IPS-15b (cell line): ENCODE measurements around the gene TDRD6.
"Not testable (repeated sequence)": the region's sequence is repeated elsewhere in the genome, so short reads cannot be mapped to it uniquely, and the experiment has no call there.

Experiments
- H3K27me3 ChIP-seq: one replicate; pipeline ENCODE4 v1.6.1; 2013; ENCODE audit warnings: low read length; ENCODE audit not compliant: control insufficient read depth, insufficient read depth
- H3K36me3 ChIP-seq: one replicate; pipeline ENCODE4 v1.6.1; 2013; ENCODE audit warnings: low read length; ENCODE audit not compliant: control insufficient read depth, insufficient read depth
- H3K4me1 ChIP-seq: one replicate; pipeline ENCODE4 v1.6.1; 2013; ENCODE audit warnings: mild to moderate bottlenecking, low read length; ENCODE audit not compliant: control insufficient read depth, insufficient read depth
- H3K4me3 ChIP-seq: one replicate; pipeline ENCODE4 v1.5.1; 2013; ENCODE audit warnings: low read depth, low read length
- H3K9ac ChIP-seq: one replicate; pipeline ENCODE4 v1.6.1; 2013; ENCODE audit warnings: low read depth, mild to moderate bottlenecking, low read length
- H3K9me3 ChIP-seq: one replicate; pipeline ENCODE4 v1.6.1; 2013; ENCODE audit warnings: mild to moderate bottlenecking, low read length; ENCODE audit not compliant: control insufficient read depth, insufficient read depth

The TDRD6 gene

DNA sequence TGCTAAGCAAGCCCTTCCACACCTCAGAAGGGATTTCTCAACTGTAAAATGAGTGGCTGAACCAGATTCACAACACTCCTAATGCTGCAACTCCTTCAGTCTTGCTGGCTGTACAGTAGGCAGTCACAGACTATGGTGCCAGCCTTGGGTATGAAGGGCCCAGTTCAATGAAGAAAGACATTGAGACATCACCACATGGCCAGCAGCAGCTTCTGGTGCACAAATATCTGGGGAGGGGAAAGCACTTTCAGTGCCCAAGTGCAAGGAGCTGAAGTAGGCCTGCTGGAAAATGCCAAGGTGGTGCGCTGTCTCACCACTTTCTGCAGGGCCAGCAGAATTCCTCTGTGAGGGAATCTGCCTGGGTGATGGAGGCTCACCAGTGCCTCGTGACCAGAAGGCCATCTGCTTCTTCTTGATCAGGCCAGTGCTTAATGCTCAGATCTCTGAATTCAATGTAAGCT lies 45.7 kb downstream of the TDRD6 start:
- no peak overlapping the region for H3K9ac ChIP-seq
- no peaks in the 10 kb centered on the region for H3K36me3 ChIP-seq
- H3K4me1 ChIP-seq, result peaks cover 5% of the 10 kb centered on the region
- peaks cover 26% of the 10 kb centered on the region for H3K27me3 ChIP-seq
- no peaks in the 10 kb centered on the region for H3K9me3 ChIP-seq
- H3K4me3 ChIP-seq, result no peak overlapping the region

DNA sequence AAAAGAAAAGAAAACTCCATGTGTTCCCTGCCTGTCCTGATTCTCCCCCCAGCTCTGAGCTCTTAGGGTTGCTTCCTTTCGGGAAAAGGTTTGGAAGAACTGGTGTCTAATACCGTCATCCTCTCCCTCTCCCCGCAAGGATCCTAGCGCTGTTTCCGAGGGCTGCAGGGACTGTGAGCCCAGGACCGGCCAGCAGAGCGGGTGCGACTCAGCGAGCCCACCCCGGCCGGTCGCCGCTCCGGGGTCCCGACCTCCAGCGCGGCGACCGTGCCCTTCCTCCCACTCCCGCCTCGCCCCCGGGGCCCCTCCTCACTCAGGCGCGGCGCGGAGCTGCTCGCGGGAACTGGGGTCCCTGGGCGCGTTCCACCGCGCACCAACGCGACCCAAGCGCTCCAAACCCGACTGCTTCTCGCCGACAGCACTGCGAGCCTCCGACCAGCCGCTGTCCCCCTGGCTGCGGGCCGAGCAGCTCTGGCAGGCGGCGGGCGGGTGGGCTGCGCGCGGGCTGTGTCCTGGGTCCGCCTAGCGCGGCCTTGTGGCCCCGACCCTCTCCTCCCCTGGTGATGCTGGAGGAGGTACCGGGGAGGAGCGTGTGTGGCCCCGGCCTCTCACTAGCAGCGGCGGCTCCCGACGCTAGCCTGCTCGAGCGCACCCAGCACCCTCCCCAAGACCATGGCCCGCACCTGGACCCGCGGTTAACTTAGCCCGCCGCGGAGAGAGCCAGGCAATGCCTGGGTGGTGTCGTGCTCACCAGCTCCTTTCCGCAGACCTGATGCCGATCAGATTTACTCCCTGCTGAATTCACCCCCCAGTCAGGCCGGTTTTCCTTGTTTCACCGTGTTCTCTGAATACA lies 47.4 kb downstream of the TDRD6 start, which contains the start of gene PLA2G7:
PLA2G7 (minus strand) TSS at position 509 of the 853 bp plus-strand sequence. CDS start 12,484 bp downstream, outside the sequence.
- peak within 1 kb of the TSS; percentile 69 for H3K4me3 ChIP-seq
- peaks cover 26% of the 10 kb centered on the region for H3K27me3 ChIP-seq
- no peaks in the 10 kb centered on the region for H3K9me3 ChIP-seq
- H3K36me3 ChIP-seq, result no peaks in the 10 kb centered on the region
- H3K9ac ChIP-seq, result peak within 1 kb of the TSS; percentile 56
- H3K4me1 ChIP-seq, result peaks cover 5% of the 10 kb centered on the region

DNA sequence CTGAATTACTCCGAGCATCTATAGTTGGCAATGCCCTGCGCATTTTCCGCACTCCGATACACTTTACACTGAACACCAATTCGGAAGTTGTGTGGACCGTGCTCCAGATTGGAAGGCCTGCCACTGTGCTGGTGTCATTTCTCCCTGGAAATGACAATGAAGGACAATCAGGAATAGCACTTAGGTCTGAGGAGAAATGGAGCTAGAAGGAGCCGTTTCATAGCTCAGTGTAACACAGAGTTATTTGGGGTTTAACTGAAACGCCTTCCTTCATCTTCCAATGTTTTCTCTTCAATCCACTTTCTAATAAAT lies 48.0 kb downstream of the TDRD6 start:
- Histone ChIP-seq H3K4me3 (peak overlapping the region; percentile 69), H3K9me3 (no peaks in the 10 kb centered on the region), H3K4me1 (peaks cover 8% of the 10 kb centered on the region), H3K36me3 (no peaks in the 10 kb centered on the region), H3K27me3 (peaks cover 26% of the 10 kb centered on the region), H3K9ac (peak overlapping the region; percentile 56)

DNA sequence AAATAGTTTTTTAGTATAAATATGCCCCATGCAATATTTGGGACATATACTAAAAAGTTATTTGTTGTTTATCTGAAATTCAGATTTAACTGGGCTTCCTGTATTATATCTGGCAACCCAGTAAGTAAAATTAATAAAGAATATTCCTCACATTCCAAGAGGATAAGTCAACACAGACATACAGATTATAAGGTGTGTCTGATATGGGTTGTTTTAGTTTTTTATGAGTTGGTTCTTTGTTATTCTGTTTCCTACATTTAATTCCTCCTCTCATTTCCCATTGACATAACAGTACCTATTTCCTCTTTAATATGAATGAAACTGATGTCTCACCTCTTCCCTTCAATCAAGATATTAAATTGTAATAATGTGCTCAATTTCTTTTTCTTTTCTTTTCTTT lies 49.2 kb downstream of the TDRD6 start:
- no peaks in the 10 kb centered on the region for H3K9me3 ChIP-seq
- H3K27me3 ChIP-seq, result peaks cover 26% of the 10 kb centered on the region
- H3K36me3 ChIP-seq, result no peaks in the 10 kb centered on the region
- H3K4me1 ChIP-seq, result peaks cover 8% of the 10 kb centered on the region
- H3K9ac ChIP-seq, result no peak overlapping the region
- H3K4me3 ChIP-seq, result no peak overlapping the region

DNA sequence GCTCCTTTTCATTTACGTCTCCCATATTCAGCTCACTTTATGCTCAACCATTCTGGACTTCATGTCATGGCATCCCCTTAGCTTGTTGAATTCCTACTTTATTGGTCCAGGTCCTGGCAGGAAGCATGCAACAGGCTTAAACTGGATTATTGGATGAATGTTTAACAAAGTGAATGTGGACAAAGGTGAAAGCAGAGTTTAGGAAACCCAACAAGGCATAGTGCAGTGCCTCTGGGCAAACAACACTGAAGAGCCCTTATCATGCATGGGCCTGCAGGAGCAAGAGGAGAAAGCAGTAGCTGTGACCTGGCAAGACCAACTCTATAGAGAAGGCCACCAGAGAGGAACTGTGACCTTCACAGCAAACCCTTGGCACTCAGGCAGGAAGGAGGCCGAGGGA lies 53.8 kb downstream of the TDRD6 start:
- Histone ChIP-seq H3K4me1 (peaks cover 3% of the 10 kb centered on the region), H3K36me3 (no peaks in the 10 kb centered on the region), H3K9me3 (no peaks in the 10 kb centered on the region), H3K4me3 (no peak overlapping the region), H3K27me3 (peaks cover 5% of the 10 kb centered on the region), H3K9ac (no peak overlapping the region)

DNA sequence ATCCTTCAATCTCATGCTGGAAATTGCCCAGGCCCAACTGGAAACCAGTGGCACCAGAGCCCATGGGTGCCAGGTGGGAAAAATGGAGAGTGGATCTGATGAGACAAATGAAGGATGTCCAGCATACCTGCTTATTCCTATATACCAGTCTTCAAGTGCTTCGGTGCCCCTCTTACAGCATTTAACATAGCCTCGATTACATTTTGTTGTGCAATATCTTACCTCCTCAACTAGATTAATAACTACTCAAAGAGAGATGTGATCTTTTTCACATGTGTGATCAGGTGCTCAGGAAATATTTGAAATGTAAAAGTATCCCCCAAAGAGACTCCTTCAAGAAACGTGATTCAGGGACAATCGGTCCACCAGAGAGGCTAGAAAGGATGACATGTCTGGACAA lies 54.2 kb downstream of the TDRD6 start:
- Histone ChIP-seq H3K9me3 (no peaks in the 10 kb centered on the region), H3K9ac (no peak overlapping the region), H3K27me3 (peaks cover 2% of the 10 kb centered on the region), H3K36me3 (no peaks in the 10 kb centered on the region), H3K4me3 (no peak overlapping the region), H3K4me1 (peaks cover 3% of the 10 kb centered on the region)

DNA sequence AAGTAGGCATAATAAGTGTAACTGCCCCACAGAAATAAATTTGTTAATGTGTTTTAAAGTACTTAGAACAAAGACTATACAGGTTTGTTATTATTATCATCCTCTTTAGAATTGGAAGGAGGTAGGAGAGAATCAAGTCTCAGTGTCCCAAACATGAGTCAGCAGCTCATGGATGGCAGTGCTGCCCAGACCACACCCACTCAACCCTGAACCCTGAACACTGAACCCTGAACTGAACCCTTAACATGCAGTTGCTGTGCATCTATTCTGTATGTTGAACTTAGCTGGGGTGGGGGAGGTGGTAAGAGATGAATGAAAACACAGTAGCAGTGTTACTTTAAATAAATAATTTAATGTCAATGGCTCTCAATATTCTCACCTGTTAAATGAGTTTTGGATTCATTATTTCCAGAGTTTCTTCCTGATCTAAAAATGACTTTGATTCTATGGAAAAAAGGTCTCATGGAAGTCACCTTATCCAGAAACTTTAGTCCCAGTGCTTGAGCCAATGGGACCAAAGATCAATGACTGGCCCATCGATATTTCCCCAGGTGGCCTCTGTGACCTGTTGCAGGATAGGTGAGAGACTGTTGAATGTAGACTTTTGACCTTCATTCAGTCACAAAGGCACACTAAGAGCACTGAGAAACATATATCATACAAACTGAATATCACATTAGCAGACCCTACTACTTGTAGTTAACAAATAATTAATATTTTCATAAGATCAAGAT lies 55.9 kb downstream of the TDRD6 start:
- Histone ChIP-seq H3K9ac (no peak overlapping the region), H3K4me1 (peaks cover 3% of the 10 kb centered on the region), H3K9me3 (no peaks in the 10 kb centered on the region), H3K27me3 (no peaks in the 10 kb centered on the region), H3K4me3 (no peak overlapping the region), H3K36me3 (no peaks in the 10 kb centered on the region)

DNA sequence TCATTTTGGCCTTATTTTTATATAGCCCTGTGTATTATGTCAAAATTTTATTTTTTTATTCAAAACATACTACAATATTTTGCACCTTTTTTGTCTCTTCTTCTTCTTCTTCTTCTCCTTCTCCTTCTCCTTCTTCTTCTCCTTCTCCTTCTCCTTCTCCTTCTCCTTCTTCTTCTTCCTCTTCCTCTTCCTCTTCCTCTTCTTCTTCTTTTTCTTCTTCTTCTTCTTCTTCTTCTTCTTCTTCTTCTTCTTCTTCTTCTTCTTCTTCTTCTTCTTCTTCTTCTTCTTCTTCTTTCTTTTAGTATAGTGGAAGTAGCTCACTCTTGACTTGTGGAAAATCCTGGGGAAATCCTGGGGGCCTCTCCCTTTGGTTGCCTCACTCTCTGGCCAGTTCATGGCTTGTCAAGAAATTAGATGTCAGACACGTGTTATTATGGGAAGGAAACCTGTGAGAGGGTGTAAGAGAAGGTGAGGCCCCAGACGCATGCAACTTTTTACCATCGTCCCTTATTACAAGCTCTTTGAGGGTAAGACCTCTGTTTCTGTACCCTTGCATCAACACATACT lies 56.6 kb downstream of the TDRD6 start:
- H3K9ac ChIP-seq, H3K4me3 ChIP-seq, H3K4me1 ChIP-seq, H3K27me3 ChIP-seq, H3K36me3 ChIP-seq, H3K9me3 ChIP-seq: not testable (repeated sequence)

DNA sequence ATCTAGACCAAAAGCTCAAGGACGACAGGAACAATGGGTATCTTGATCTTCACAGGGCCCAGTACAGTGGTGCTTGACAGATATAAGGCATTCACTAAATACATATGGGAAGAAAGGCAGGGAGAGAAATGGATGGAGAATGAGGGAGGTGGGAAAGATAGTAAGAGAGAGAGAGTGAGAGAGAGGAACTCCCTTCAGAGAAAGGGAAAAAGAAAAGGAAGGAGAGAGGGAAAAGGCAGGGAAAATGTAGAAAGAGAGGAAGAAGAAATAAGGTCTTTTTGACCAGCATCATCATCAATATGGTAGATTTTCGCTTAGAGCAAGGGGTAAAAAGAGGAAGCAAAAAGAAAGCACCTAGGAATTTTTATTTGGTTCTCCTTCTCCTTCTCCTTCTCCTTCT lies 58.3 kb downstream of the TDRD6 start:
- peaks cover 4% of the 10 kb centered on the region for H3K4me1 ChIP-seq
- no peaks in the 10 kb centered on the region for H3K27me3 ChIP-seq
- H3K9me3 ChIP-seq, result no peaks in the 10 kb centered on the region
- no peaks in the 10 kb centered on the region for H3K36me3 ChIP-seq
- no peak overlapping the region for H3K9ac ChIP-seq
- H3K4me3 ChIP-seq, result no peak overlapping the region

DNA sequence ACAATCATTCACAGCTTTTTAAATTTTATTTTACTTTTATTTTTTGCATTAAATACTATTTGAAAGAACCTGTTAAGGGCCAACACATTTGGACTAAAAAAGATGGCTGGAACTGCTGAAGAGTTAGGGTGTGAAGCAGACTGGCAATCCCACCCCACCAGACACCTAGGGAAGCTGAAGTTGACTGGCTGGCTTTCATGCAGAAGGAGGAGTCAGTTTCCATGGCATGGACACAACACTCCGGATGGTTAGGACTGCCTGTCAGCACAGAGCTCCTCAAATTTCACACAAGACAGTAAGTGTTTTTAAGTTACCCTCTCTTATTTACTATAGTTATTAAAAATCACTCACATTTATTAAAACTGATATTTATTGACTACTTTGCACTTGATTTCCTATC lies 59.0 kb downstream of the TDRD6 start, which contains the start of gene ANKRD66:
ANKRD66 (plus strand) TSS at position 238 of the 400 bp plus-strand sequence. CDS start 5,016 bp downstream, outside the sequence.
- H3K36me3 ChIP-seq, result no peaks in the 10 kb centered on the region
- H3K4me1 ChIP-seq, result peaks cover 4% of the 10 kb centered on the region
- H3K4me3 ChIP-seq, result no peak within 1 kb of the TSS
- no peak within 1 kb of the TSS for H3K9ac ChIP-seq
- no peaks in the 10 kb centered on the region for H3K9me3 ChIP-seq
- no peaks in the 10 kb centered on the region for H3K27me3 ChIP-seq

DNA sequence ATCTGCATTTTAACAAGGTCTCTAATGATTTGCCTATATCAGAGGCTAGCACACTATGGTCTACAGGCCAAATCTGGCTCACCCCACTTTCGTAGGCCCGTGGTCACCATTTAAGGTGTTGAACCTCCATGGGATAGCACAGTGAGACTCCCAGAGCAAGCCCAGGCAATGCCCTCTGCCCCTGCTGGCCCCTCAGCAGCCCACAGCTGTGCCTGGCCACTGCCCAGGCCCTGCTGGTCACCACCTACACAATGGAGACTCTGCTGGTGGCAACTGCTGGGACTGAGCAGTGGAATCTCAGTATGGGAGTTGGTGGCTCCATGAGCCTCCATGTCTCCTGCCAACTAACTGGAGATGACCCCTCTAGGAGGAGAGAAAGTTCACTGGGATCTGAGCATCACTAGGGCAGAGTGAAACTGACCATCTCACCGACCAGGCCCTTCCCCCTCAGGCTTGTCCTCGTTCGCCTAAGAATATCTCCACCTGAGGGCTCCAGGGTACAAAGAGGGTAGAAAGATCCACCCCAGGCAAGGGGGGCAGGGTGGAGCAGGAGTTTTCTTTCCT lies 61.3 kb downstream of the TDRD6 start:
- Histone ChIP-seq H3K36me3 (no peaks in the 10 kb centered on the region), H3K4me3 (peak overlapping the region; percentile 10), H3K9ac (no peak overlapping the region)

More for the DNA sequence above, 61.3 kb downstream of the TDRD6 start:
- Histone ChIP-seq H3K27me3 (no peaks in the 10 kb centered on the region), H3K4me1 (peaks cover 4% of the 10 kb centered on the region), H3K9me3 (no peaks in the 10 kb centered on the region)
